Measurements from ENCODE around the gene ATP8B4. TPM values are rescaled to one million over a fixed set of nuclear protein-coding genes. Genes with fewer than 3 reads are reported as not detected.

The ATP8B4 gene
- polyA plus RNA-seq, 1 experiment: 1.0 TPM

DNA sequence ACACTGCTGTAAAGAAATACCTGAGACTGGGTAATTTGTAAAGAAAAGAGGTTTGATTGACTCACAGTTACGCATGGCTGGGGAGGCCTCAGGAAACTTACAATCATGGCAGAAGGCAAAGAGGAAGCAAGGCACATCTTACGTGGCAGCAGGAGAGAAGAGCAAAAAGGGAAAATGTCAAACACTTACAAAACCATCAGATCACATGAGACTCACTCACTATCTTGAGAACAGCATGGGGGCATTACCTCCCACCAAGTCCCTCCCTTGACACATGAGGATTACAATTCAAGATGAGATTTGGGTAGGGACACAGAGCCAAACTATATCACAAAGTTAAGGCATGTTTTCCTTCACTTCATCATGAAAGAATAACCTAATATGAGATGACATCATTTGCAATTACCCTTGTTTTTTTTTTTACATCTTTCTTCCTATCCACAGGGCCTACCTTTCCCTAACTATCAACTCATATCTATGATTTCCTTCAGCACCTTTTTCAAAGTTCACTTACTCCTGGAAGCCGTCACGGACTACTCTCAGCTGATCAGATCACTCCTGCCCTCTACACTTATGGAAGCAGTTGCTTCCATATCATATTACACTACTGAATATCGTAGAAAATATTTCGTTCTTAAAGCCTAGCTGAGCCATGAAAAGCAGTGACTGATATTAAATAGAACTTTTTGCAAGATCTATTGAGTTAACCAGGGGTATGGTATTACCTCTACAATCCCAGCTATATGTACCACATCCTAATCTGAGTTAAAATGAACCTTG is 25.5 kb upstream of the ATP8B4 start:
- Histone ChIP-seq H3K9me3 (ENCODE audit: control insufficient read depth, insufficient read depth, low read length) (no peaks in the 10 kb centered on the region), H3K27me3 (ENCODE audit: control insufficient read depth, insufficient read depth, low read length) (no peaks in the 10 kb centered on the region), H3K4me3 (ENCODE audit: low read depth, low read length) (no peak overlapping the region), H3K27ac (ENCODE audit: low read depth, low read length) (no peak overlapping the region)
- DNase-seq (ENCODE audit: low read depth, low spot score): no peak
- CTCF ChIA-PET: interaction anchor here (0.5 to 2.8 kb wide), 36 partner anchors 7 to 1786 kb away, joined by 3 to 18 read pairs (median 4); partner anchors contain the start of gene FGF7
- TF ChIP-seq, protein P1, sequence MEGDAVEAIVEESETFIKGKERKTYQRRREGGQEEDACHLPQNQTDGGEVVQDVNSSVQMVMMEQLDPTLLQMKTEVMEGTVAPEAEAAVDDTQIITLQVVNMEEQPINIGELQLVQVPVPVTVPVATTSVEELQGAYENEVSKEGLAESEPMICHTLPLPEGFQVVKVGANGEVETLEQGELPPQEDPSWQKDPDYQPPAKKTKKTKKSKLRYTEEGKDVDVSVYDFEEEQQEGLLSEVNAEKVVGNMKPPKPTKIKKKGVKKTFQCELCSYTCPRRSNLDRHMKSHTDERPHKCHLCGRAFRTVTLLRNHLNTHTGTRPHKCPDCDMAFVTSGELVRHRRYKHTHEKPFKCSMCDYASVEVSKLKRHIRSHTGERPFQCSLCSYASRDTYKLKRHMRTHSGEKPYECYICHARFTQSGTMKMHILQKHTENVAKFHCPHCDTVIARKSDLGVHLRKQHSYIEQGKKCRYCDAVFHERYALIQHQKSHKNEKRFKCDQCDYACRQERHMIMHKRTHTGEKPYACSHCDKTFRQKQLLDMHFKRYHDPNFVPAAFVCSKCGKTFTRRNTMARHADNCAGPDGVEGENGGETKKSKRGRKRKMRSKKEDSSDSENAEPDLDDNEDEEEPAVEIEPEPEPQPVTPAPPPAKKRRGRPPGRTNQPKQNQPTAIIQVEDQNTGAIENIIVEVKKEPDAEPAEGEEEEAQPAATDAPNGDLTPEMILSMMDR (IDR thresholded peaks at IDR 0.05; ENCODE audit: low read depth, low read length): no peak
- POLR2A ChIA-PET: interaction anchor here (0.9 kb wide), 1 partner anchor 721 kb away, joined by 4 read pairs; the partner anchor contains the start of gene FGF7

DNA sequence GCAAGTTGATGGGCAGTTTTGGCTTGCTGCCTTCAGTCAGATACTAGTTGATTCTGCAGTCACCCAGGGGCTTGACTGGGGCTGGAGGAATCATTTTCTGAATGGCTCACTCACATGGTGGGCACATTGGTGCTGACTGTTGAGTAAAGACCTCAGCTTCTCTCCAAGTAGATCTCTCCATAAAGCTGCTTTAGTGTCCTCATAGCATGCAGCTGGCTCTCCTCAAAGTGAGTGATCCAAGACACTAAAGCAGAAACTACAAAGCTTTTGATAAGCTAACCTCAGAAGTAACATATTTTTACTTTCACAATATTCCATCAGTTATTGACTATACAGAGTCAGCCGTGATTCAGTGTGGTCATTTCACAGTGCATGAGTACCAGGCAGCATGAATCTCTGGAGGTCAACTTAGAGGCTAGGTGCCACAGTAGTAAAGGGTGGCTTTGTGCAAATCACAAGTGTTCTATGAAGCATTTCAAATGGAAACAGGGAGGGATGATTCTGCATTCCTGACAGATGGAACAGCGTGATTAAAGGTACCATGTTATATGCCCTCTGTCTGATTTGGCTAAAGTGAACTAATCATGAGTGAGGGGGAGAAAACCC is 24.3 kb upstream of the ATP8B4 start:
- no peaks in the 10 kb centered on the region for H3K27me3 ChIP-seq (ENCODE audit: control insufficient read depth, insufficient read depth, low read length)
- no peak for DNase-seq (ENCODE audit: low read depth, low spot score)
- ChIA-PET POLR2A (no interaction called here), CTCF (interaction anchor here (1.1 kb wide), 1 partner anchor 908 kb away, joined by 4 read pairs; no protein-coding TSS in a partner anchor)
- H3K4me3 ChIP-seq (ENCODE audit: low read depth, low read length): no peak overlapping the region
- TF ChIP-seq, protein P1 (IDR thresholded peaks at IDR 0.05; ENCODE audit: low read depth, low read length): no peak
- no peak overlapping the region for H3K27ac ChIP-seq (ENCODE audit: low read depth, low read length)
- H3K9me3 ChIP-seq (ENCODE audit: control insufficient read depth, insufficient read depth, low read length): no peaks in the 10 kb centered on the region

DNA sequence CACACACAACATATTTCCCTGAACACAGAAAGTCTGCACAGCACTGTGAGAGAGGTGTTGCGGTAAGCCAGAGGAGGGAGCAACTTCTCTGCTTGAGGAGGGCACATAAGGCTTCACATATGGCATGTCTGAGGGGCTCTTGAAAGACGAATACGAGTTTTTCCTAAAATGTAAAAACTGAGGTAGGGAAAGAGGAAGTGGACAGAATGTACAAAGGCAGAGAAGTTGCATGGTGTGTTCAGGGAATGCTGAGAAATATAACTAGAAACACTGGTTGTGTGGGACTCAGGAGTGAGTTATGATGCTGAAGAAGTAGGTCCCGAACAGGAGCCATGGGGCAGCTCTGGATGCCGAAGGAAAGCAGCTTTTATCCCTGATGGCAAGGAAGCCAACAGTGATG is 22.8 kb upstream of the ATP8B4 start:
- Histone ChIP-seq H3K27ac (ENCODE audit: low read depth, low read length) (no peak overlapping the region), H3K27me3 (ENCODE audit: control insufficient read depth, insufficient read depth, low read length) (no peaks in the 10 kb centered on the region), H3K4me3 (ENCODE audit: low read depth, low read length) (no peak overlapping the region), H3K9me3 (ENCODE audit: control insufficient read depth, insufficient read depth, low read length) (no peaks in the 10 kb centered on the region)
- ChIA-PET POLR2A (no interaction called here), CTCF (interaction anchor here (0.9 to 1.4 kb wide), 2 partner anchors 9 to 174 kb away, joined by 3 to 7 read pairs; no protein-coding TSS in a partner anchor)
- DNase-seq (ENCODE audit: low read depth, low spot score): no peak
- TF ChIP-seq, protein P1 (IDR thresholded peaks at IDR 0.05; ENCODE audit: low read depth, low read length): no peak

DNA sequence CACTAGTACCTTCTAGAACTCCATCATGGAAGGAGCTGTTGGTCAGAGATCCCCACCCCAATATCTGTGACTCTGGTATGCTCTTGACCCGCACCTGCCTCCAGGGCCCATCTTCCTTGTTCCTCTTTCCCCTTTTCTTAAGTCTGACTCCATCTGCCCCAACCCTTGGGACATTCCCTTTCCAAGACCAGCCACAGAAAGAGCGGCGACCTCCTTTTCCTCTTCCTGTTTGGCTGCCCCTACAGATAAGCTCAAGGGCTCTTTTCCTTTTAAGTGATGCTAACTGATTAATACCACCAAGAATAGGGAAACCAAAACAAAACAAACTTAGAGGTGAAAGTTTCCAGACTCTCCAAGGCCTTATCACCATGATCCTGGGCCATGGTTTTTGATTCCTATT is 21.9 kb upstream of the ATP8B4 start:
- TF ChIP-seq, protein P1 (IDR thresholded peaks at IDR 0.05; ENCODE audit: low read depth, low read length): no peak
- no peaks in the 10 kb centered on the region for H3K9me3 ChIP-seq (ENCODE audit: control insufficient read depth, insufficient read depth, low read length)
- POLR2A ChIA-PET: no interaction called here
- DNase-seq (ENCODE audit: low read depth, low spot score): no peak
- no peaks in the 10 kb centered on the region for H3K27me3 ChIP-seq (ENCODE audit: control insufficient read depth, insufficient read depth, low read length)
- H3K27ac ChIP-seq (ENCODE audit: low read depth, low read length): no peak overlapping the region
- H3K4me3 ChIP-seq (ENCODE audit: low read depth, low read length): no peak overlapping the region
- CTCF ChIA-PET: interaction anchor here (0.9 to 1.4 kb wide), 2 partner anchors 10 to 175 kb away, joined by 3 to 7 read pairs; no protein-coding TSS in a partner anchor

DNA sequence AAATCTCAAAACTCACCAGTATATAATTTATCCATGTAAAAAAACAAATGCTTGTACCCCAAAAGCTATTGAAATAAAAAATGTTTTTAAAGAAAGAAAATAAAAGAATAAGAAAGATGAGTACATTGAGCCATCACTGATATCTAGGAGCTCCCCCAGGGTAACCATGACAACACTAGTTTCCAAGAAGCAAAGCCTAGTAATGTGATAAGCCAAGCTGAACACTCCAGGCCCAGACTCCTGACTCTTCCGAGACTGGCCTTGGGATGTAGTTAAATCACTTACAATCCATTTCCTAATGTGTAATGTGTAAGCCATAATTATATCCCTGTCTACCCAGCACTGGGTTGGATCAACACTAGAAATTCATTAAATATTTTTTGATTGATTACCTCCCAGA is 21.1 kb upstream of the ATP8B4 start:
- POLR2A ChIA-PET: no interaction called here
- CTCF ChIA-PET: interaction anchor here (1.2 kb wide), 1 partner anchor 88 kb away, joined by 3 read pairs; no protein-coding TSS in a partner anchor
- no peak overlapping the region for H3K4me3 ChIP-seq (ENCODE audit: low read depth, low read length)
- no peak overlapping the region for H3K27ac ChIP-seq (ENCODE audit: low read depth, low read length)
- H3K9me3 ChIP-seq (ENCODE audit: control insufficient read depth, insufficient read depth, low read length): no peaks in the 10 kb centered on the region
- TF ChIP-seq, protein P1 (IDR thresholded peaks at IDR 0.05; ENCODE audit: low read depth, low read length): no peak
- no peaks in the 10 kb centered on the region for H3K27me3 ChIP-seq (ENCODE audit: control insufficient read depth, insufficient read depth, low read length)
- no peak for DNase-seq (ENCODE audit: low read depth, low spot score)
